Measurements from ENCODE around the gene THSD4.

GRCh38 chr15:71458089-71458660, 342.9 kb downstream of the THSD4 start:
- TF ChIP-seq CTCF (IDR thresholded peaks at IDR 0.05; ENCODE audit: low read length) = no peak
- no peak for TF ChIP-seq EZH2 (IDR thresholded peaks at IDR 0.05; ENCODE audit: borderline replicate concordance, low read length)
